Parathyroid adenoma (tissue), 2 donors: Measurements from ENCODE around the gene CXCL14.

Experiments used
- H2AFZ ChIP-seq: fragments of 300-600 bp; sonication (generic); one replicate; pipeline ENCODE4 v1.7.0; 2017; ENCODE audit warnings: antibody characterized with exemption, mild to moderate bottlenecking
- H3K27ac ChIP-seq: fragments of 300-600 bp; sonication (generic); one replicate; pipeline ENCODE4 v1.7.0; 2017
- H3K27me3 ChIP-seq: fragments of 300-600 bp; sonication (generic); one replicate; pipeline ENCODE4 v1.7.0; 2017; ENCODE audit warnings: low read length; ENCODE audit not compliant: control insufficient read depth, insufficient read depth
- H3K36me3 ChIP-seq: fragments of 300-600 bp; sonication (generic); one replicate; pipeline ENCODE4 v1.7.0; 2017; ENCODE audit warnings: low read length; ENCODE audit not compliant: control insufficient read depth, insufficient read depth
- H3K4me1 ChIP-seq: fragments of 300-600 bp; sonication (generic); one replicate; pipeline ENCODE4 v1.7.0; 2017; ENCODE audit warnings: control low read depth
- H3K4me2 ChIP-seq: fragments of 300-600 bp; sonication (generic); one replicate; pipeline ENCODE4 v1.7.0; 2017; ENCODE audit warnings: low read length
- H3K4me3 ChIP-seq: fragments of 300-600 bp; sonication (generic); one replicate; pipeline ENCODE4 v1.7.0; 2017; ENCODE audit warnings: low read depth, low read length
- H3K79me2 ChIP-seq: fragments of 300-600 bp; sonication (generic); one replicate; pipeline ENCODE4 v1.7.0; 2017; ENCODE audit warnings: control low read depth
- H3K9ac ChIP-seq: fragments of 300-600 bp; sonication (generic); one replicate; pipeline ENCODE4 v1.7.0; 2017; ENCODE audit warnings: mild to moderate bottlenecking
- H3K9me3 ChIP-seq: fragments of 300-600 bp; sonication (generic); one replicate; pipeline ENCODE4 v1.7.0; 2017; ENCODE audit warnings: low read length; ENCODE audit not compliant: control insufficient read depth
- CTCF ChIP-seq: fragments of 300-600 bp; sonication (generic); IDR thresholded peaks from one replicate; pipeline ENCODE4 v1.7.0; 2017; ENCODE audit warnings: antibody characterized with exemption, mild to moderate bottlenecking
- donor health status: primary hyperparathyroidism.

The CXCL14 gene

GRCh38 chr5:135608761-135609443 is 30.1 kb upstream of the CXCL14 start:
- H3K79me2 ChIP-seq = no peaks in the 10 kb centered on the region
- H3K4me3 ChIP-seq = no peak overlapping the region
- no peaks in the 10 kb centered on the region for H3K9me3 ChIP-seq
- TF ChIP-seq CTCF = no peak
- H3K9ac ChIP-seq = no peak overlapping the region
- no peaks in the 10 kb centered on the region for H3K27me3 ChIP-seq
- H2AFZ ChIP-seq = no peak overlapping the region
- H3K4me2 ChIP-seq = no peak overlapping the region
- no peaks in the 10 kb centered on the region for H3K36me3 ChIP-seq
- no peaks in the 10 kb centered on the region for H3K4me1 ChIP-seq
- no peak overlapping the region for H3K27ac ChIP-seq

DNA sequence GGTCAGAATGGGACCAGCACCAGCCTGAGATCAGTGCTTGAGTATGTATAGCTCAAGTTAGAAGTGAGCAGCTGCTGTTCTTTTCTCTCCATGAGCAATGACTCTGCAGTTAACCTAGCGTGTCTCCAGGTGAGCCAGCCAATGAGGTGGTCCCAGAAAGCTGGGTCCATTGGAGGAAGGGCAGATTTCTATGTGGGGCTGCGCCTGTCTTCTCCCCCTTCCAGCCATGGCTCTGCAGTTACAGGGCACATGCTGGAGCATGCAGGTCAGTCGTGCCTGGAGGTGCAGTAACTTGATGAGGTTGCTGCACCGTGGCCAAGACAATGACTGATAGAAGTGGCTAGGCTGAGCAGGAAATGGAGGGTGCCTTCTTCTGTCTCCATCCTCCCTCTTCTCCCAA is 29.6 kb upstream of the CXCL14 start:
- no peak overlapping the region for H3K4me2 ChIP-seq
- no peak overlapping the region for H3K4me3 ChIP-seq
- H3K27me3 ChIP-seq = no peaks in the 10 kb centered on the region
- H3K79me2 ChIP-seq = no peaks in the 10 kb centered on the region
- H3K36me3 ChIP-seq = no peaks in the 10 kb centered on the region
- no peak for TF ChIP-seq CTCF
- no peaks in the 10 kb centered on the region for H3K9me3 ChIP-seq
- no peak overlapping the region for H3K9ac ChIP-seq
- no peak overlapping the region for H2AFZ ChIP-seq
- no peaks in the 10 kb centered on the region for H3K4me1 ChIP-seq
- H3K27ac ChIP-seq = no peak overlapping the region

- no peak for TF ChIP-seq CTCF
- Histone ChIP-seq H2AFZ (no peak overlapping the region), H3K27ac (no peak overlapping the region), H3K9me3 (no peaks in the 10 kb centered on the region), H3K27me3 (no peaks in the 10 kb centered on the region), H3K4me2 (no peak overlapping the region), H3K36me3 (no peaks in the 10 kb centered on the region), H3K4me3 (no peak overlapping the region), H3K4me1 (no peaks in the 10 kb centered on the region), H3K79me2 (no peaks in the 10 kb centered on the region), H3K9ac (no peak overlapping the region)
Observed at GRCh38 chr5:135606431-135606830, 27.6 kb upstream of the CXCL14 start.

DNA sequence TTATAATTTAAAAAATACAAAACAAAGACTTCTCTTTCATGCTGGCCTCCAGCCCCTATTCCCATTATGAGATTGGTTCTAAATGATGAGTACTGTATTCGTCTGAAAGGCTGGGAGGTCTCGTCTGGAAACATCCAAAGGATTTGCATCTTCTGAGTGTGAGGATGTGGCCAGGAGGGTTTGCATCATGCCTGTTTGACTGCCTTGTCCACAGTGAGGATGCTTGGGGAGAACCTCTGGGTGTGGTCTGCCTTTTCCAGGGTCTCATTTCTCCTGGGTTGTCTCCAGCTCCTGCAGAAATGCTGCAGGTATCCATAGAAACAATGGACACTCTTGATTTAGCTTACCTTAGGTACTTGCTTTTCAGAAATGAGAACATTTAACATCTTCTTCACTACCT is 26.4 kb upstream of the CXCL14 start:
- Histone ChIP-seq H2AFZ (no peak overlapping the region), H3K4me2 (no peak overlapping the region), H3K79me2 (no peaks in the 10 kb centered on the region), H3K27ac (no peak overlapping the region), H3K36me3 (no peaks in the 10 kb centered on the region), H3K9ac (no peak overlapping the region), H3K27me3 (no peaks in the 10 kb centered on the region), H3K4me1 (no peaks in the 10 kb centered on the region), H3K4me3 (no peak overlapping the region), H3K9me3 (no peaks in the 10 kb centered on the region)
- TF ChIP-seq CTCF = no peak

GRCh38 chr5:135604056-135604455 is 25.3 kb upstream of the CXCL14 start:
- Histone ChIP-seq H2AFZ (no peak overlapping the region), H3K9me3 (no peaks in the 10 kb centered on the region), H3K4me3 (no peak overlapping the region), H3K36me3 (no peaks in the 10 kb centered on the region), H3K27me3 (no peaks in the 10 kb centered on the region), H3K4me1 (no peaks in the 10 kb centered on the region), H3K9ac (no peak overlapping the region), H3K79me2 (no peaks in the 10 kb centered on the region), H3K27ac (no peak overlapping the region), H3K4me2 (no peak overlapping the region)
- TF ChIP-seq CTCF = no peak
